Fibroblast of lung (primary cell): ENCODE results near the gene RGS7.

ENCODE experiments used
- CTCF ChIP-seq, 2 donors: IDR thresholded peaks in 1 of 2; conservative IDR thresholded peaks in 1 of 2; 1 replicate in 1 of 2; 2 replicates in 1 of 2; pipeline ENCODE4 v1.5.1; 2011 to 2012; ENCODE audit warnings: low read length in 2 of 2, control low read depth in 1 of 2, inconsistent platforms in 1 of 2, low read depth in 1 of 2, mild to moderate bottlenecking in 1 of 2
- EZH2 ChIP-seq: IDR thresholded peaks from 2 replicates; pipeline ENCODE4 v1.5.1; 2012; ENCODE audit warnings: low read length, control low read depth, mild to moderate bottlenecking; ENCODE audit errors: missing control alignments

GRCh38 chr1:241266121-241266520 lies 90.9 kb downstream of the RGS7 start:
- TF ChIP-seq CTCF (conservative IDR thresholded peaks at IDR 0.05 in 1 of 2, IDR thresholded peaks at IDR 0.05 in 1 of 2; ENCODE audit: low read depth in 1 of 2, low read length in 2 of 2): no peak
- TF ChIP-seq EZH2: no peak
